ENCODE data around the gene NRP2. TPM values are rescaled to one million over a fixed set of nuclear protein-coding genes. Genes with fewer than 3 reads are reported as not detected.

NRP2 gene
- total and polyA plus RNA-seq, 4 donors, result 57.7 to 79.1 (median 62.4) TPM

DNA sequence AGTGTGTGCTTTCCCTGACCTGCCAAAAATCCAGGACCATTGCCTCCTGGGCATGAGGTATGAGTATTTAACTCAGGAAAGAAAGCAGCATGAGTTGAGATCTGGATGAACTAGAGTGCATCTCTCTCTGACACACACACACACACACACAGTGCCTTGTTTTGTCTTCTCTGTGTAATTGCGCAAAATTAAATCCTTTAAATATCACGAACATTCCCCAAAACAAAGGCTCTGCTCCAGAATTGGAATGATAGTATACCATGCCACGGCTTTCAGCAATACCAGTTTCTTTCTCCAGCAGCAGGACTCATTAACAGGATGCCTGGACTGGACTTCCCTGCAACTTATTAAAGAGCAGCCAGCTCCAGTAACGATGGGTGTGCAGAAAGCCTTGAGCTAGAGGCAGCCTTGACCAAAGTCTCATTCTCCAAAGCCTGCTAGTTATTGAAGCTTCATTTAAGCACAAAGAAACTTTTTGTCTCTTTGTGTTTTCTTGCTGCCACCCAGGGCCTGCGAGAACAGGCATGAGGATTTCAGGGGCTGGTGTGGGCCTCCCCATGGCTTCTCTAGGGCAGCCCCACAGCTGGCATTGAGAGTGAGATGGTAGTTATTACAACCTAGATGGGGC lies 101.7 kb downstream of the NRP2 start:
- Histone ChIP-seq H3K4me1 (ENCODE audit: control insufficient read depth, insufficient read depth, low read length) (peaks cover 21% of the 10 kb centered on the region), H3K27ac (ENCODE audit: low read depth, low read length) (peak overlapping the region; percentile 82), H3K9me3 (ENCODE audit: control insufficient read depth, insufficient read depth, low read length) (no peaks in the 10 kb centered on the region), H3K27me3 (ENCODE audit: control insufficient read depth, insufficient read depth, low read length) (no peaks in the 10 kb centered on the region), H3K4me3 (ENCODE audit: low read depth, low read length) (no peak overlapping the region), H3K36me3 (ENCODE audit: control insufficient read depth, insufficient read depth, low read length) (no peaks in the 10 kb centered on the region)
- peak in 1 of 6 donors; percentile 62 for DNase-seq (ENCODE audit: low read depth in 4 of 6, low spot score in 6 of 6)
- WGBS (ENCODE audit: insufficient coverage), result 44% methylated on average over 5 of the region's 5 CpGs

DNA sequence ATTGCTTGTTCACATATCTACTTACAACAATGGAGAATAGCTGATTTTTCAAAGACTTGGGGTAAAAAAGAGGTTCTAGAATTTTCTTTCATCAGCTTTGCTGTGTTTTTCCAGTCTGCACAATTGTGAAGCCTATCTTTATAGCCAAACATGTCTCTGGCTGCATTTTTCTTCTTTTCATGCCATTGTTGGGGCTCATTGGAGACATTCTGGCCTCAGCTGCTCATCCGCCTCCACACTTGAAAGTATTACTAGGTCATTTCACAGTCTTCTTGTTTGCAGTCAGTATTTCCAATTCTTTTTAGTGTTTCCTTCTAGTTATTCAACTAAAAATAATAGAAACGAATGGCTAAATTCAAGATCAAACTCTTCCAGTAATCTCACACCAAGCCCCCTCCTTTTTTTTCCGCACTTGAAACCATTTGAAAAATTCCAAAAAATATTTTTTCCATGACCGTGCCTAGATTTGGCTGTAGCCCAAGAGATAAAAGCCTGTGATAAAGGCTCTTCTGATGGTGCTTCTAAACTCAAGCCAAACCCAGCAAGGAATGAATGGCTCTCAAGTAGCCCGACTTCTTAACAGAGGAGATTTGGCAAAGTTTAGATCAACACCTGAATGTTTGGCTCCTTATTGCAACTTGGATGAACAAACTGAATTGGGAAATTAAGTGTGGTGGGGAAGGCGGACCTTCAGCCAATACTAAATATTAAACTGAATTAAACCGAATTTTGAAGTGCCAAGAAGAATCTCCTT lies 103.4 kb downstream of the NRP2 start:
- DNase-seq (ENCODE audit: low read depth in 4 of 6, low spot score in 6 of 6), result no peak
- WGBS (ENCODE audit: insufficient coverage), result 64% methylated on average over 3 of the region's 7 CpGs
- Histone ChIP-seq H3K4me1 (ENCODE audit: control insufficient read depth, insufficient read depth, low read length) (peaks cover 21% of the 10 kb centered on the region), H3K4me3 (ENCODE audit: low read depth, low read length) (no peak overlapping the region), H3K9me3 (ENCODE audit: control insufficient read depth, insufficient read depth, low read length) (no peaks in the 10 kb centered on the region), H3K27me3 (ENCODE audit: control insufficient read depth, insufficient read depth, low read length) (no peaks in the 10 kb centered on the region), H3K36me3 (ENCODE audit: control insufficient read depth, insufficient read depth, low read length) (no peaks in the 10 kb centered on the region), H3K27ac (ENCODE audit: low read depth, low read length) (peak overlapping the region; percentile 62)

DNA sequence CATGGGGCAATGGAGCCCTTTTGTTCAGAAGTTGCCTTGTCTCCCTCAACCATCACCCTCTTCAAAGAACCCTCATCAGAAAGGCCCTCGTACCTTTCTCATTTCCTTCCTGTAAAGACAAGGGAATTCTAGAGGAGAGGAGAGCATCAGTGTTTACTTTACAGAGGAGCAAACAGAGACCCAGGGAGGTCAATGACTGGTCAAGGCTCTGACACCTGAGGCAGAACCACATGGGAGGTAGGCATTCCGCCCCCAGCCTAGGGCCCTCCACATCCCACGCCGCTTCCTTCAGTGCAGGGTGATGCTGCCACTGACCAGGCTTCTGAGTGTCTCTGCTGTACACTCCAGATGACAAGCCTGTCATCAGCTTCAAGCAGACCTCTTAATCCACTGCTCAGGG lies 104.7 kb downstream of the NRP2 start:
- no peak for DNase-seq (ENCODE audit: low read depth in 4 of 6, low spot score in 6 of 6)
- Histone ChIP-seq H3K4me3 (ENCODE audit: low read depth, low read length) (no peak overlapping the region), H3K4me1 (ENCODE audit: control insufficient read depth, insufficient read depth, low read length) (peaks cover 21% of the 10 kb centered on the region), H3K27me3 (ENCODE audit: control insufficient read depth, insufficient read depth, low read length) (no peaks in the 10 kb centered on the region), H3K36me3 (ENCODE audit: control insufficient read depth, insufficient read depth, low read length) (no peaks in the 10 kb centered on the region), H3K9me3 (ENCODE audit: control insufficient read depth, insufficient read depth, low read length) (no peaks in the 10 kb centered on the region), H3K27ac (ENCODE audit: low read depth, low read length) (no peak overlapping the region)
- WGBS (ENCODE audit: insufficient coverage), result 98% methylated on average over 3 of the region's 4 CpGs

DNA sequence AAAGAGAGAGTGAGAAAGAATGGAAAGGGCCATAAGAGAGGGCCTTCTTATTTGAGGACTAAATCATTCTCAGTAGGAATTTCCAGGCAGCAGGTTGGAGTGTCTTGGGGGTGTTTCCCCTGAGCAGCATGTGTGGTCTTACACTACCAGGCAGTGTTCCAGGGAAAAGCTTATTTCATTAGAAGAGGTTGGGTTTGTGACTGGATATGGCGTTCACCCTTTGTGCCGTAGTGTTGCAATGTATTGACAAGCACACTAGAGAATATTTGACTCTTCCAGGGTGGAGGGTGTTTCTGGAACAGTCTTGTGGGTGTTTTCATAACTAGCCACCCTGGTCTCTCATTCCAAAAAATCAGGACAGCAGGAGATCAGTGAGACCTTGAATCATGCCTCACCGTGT lies 105.5 kb downstream of the NRP2 start:
- Histone ChIP-seq H3K27me3 (ENCODE audit: control insufficient read depth, insufficient read depth, low read length) (no peaks in the 10 kb centered on the region), H3K36me3 (ENCODE audit: control insufficient read depth, insufficient read depth, low read length) (no peaks in the 10 kb centered on the region), H3K4me1 (ENCODE audit: control insufficient read depth, insufficient read depth, low read length) (peaks cover 21% of the 10 kb centered on the region), H3K27ac (ENCODE audit: low read depth, low read length) (no peak overlapping the region), H3K4me3 (ENCODE audit: low read depth, low read length) (no peak overlapping the region), H3K9me3 (ENCODE audit: control insufficient read depth, insufficient read depth, low read length) (no peaks in the 10 kb centered on the region)
- 86% methylated on average over 1 of the region's 3 CpGs for WGBS (ENCODE audit: insufficient coverage)
- no peak for DNase-seq (ENCODE audit: low read depth in 4 of 6, low spot score in 6 of 6)

DNA sequence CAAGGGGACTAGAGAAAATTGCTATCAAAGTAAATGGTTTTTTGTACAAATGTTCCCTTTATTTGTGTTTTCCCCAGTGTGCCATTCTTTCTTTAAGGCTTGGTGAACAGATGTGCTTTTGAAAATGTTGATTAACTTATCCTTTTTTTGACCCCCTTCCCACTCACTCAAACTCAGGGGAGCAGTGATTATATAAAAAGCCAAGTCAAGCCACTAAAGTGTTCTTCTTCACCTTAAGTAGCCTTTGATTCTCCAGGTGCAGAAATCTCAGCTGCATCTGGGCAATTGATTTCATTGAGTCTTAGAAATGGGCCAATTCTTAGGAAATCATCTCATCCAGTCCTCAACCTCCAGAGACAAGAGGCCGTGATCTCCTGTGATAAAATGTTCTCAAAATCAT lies 107.6 kb downstream of the NRP2 start:
- Histone ChIP-seq H3K27ac (ENCODE audit: low read depth, low read length) (no peak overlapping the region), H3K4me1 (ENCODE audit: control insufficient read depth, insufficient read depth, low read length) (peaks cover 6% of the 10 kb centered on the region), H3K27me3 (ENCODE audit: control insufficient read depth, insufficient read depth, low read length) (no peaks in the 10 kb centered on the region), H3K9me3 (ENCODE audit: control insufficient read depth, insufficient read depth, low read length) (no peaks in the 10 kb centered on the region), H3K4me3 (ENCODE audit: low read depth, low read length) (no peak overlapping the region), H3K36me3 (ENCODE audit: control insufficient read depth, insufficient read depth, low read length) (peaks cover 5% of the 10 kb centered on the region)
- no peak for DNase-seq (ENCODE audit: low read depth in 4 of 6, low spot score in 6 of 6)
- WGBS (ENCODE audit: insufficient coverage), result no CpG with 5 or more reads among the region's 1 CpG

DNA sequence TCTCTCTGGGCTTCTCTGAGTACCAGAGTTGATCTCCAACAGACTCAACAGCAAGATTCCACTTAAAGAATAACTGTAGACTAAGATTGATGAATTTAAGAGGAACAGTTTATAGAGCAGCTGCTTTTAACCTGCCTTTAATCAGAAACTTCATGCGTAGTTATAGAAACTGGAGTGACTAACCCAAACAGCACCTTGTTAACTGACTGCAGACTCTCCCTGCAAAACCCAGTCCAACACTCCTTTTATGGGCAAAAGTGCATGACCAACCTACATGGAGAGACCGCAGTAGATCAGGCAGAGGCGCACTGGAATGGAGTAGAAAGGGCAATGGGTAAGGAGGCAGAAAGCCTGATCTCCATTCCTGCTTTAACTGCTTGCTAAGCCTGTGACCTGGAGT lies 110.6 kb downstream of the NRP2 start:
- no peaks in the 10 kb centered on the region for H3K9me3 ChIP-seq (ENCODE audit: control insufficient read depth, insufficient read depth, low read length)
- H3K27ac ChIP-seq (ENCODE audit: low read depth, low read length), result no peak overlapping the region
- no peak for DNase-seq (ENCODE audit: low read depth in 4 of 6, low spot score in 6 of 6)
- H3K4me1 ChIP-seq (ENCODE audit: control insufficient read depth, insufficient read depth, low read length), result no peaks in the 10 kb centered on the region
- H3K36me3 ChIP-seq (ENCODE audit: control insufficient read depth, insufficient read depth, low read length), result peaks cover 5% of the 10 kb centered on the region
- 80% methylated on average over 1 of the region's 3 CpGs for WGBS (ENCODE audit: insufficient coverage)
- H3K4me3 ChIP-seq (ENCODE audit: low read depth, low read length), result no peak overlapping the region
- H3K27me3 ChIP-seq (ENCODE audit: control insufficient read depth, insufficient read depth, low read length), result no peaks in the 10 kb centered on the region

DNA sequence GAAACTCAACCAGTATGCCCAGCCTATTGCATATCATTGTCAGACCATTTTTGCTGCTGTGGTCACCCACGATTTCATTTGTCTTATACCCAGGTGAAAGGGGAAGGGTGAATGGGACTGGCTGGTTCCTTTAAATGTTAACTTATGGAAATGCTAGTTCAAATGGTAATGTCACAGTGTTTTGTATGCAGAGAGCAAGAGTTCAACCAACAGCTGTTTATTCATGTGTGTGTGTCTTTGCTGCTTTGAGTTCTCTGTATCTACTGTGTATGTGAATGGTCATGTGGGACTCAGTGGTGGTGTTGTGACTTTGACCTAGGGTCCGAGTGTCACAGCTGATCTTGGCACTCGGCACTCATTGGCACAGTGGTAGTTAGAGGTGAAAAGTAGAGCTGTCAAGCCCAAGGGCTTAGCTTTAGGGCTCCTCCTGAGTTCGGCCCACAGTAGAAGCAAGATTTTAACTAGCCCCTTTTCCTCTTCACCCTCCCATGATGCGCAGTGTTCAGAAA lies 114.6 kb downstream of the NRP2 start:
- peaks cover 4% of the 10 kb centered on the region for H3K9me3 ChIP-seq (ENCODE audit: control insufficient read depth, insufficient read depth, low read length)
- 54% methylated on average over 2 of the region's 5 CpGs for WGBS (ENCODE audit: insufficient coverage)
- peaks cover 3% of the 10 kb centered on the region for H3K4me1 ChIP-seq (ENCODE audit: control insufficient read depth, insufficient read depth, low read length)
- no peak overlapping the region for H3K4me3 ChIP-seq (ENCODE audit: low read depth, low read length)
- H3K27me3 ChIP-seq (ENCODE audit: control insufficient read depth, insufficient read depth, low read length), result no peaks in the 10 kb centered on the region
- DNase-seq (ENCODE audit: low read depth in 4 of 6, low spot score in 6 of 6), result no peak
- H3K36me3 ChIP-seq (ENCODE audit: control insufficient read depth, insufficient read depth, low read length), result peaks cover 5% of the 10 kb centered on the region
- no peak overlapping the region for H3K27ac ChIP-seq (ENCODE audit: low read depth, low read length)

DNA sequence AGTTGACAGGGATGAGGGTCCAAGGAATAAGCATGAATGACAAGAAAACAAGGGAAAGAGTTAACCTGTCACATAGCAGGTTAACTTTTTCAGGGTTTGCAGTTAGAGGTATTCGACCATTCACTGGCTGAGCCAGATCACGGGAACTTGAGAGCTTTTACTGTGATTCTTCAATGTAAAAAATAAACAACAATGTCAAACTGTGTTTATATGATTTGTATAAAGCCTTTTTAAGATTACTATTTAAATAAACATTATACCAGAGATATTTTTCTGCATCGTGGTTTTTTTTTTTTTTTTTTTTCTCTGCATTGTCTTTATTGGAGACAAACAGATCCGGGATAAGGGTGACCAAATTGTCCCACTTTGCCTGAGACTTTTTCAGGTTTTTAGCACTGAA lies 115.6 kb downstream of the NRP2 start:
- Histone ChIP-seq H3K27me3 (ENCODE audit: control insufficient read depth, insufficient read depth, low read length) (no peaks in the 10 kb centered on the region), H3K36me3 (ENCODE audit: control insufficient read depth, insufficient read depth, low read length) (peaks cover 5% of the 10 kb centered on the region), H3K4me3 (ENCODE audit: low read depth, low read length) (no peak overlapping the region), H3K27ac (ENCODE audit: low read depth, low read length) (no peak overlapping the region), H3K9me3 (ENCODE audit: control insufficient read depth, insufficient read depth, low read length) (peaks cover 4% of the 10 kb centered on the region), H3K4me1 (ENCODE audit: control insufficient read depth, insufficient read depth, low read length) (peaks cover 7% of the 10 kb centered on the region)
- WGBS (ENCODE audit: insufficient coverage), result no CpG with 5 or more reads among the region's 4 CpGs
- DNase-seq (ENCODE audit: low read depth in 4 of 6, low spot score in 6 of 6), result no peak

DNA sequence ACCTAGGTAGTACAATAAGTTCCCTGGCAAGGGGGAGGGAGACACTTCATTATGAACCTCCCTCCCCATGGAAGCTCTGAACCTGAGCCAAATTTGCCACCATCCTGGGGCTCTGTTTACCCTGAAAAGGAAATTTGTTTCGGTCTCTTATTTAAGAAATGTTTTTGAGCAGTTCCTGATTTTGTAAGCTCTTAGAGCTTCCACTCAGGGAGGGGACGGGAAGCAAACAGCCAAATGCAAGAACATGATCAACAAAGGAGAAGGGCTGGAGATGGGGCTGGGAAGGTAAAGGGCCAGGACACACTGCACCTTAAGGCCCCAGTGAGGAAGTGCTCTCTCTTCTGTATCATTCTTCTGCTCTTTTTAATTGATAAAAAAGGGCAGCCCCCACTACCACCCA lies 117.9 kb downstream of the NRP2 start:
- H3K9me3 ChIP-seq (ENCODE audit: control insufficient read depth, insufficient read depth, low read length), result peaks cover 4% of the 10 kb centered on the region
- H3K27ac ChIP-seq (ENCODE audit: low read depth, low read length), result no peak overlapping the region
- WGBS (ENCODE audit: insufficient coverage), result 80% methylated on average over 2 of the region's 2 CpGs
- H3K4me1 ChIP-seq (ENCODE audit: control insufficient read depth, insufficient read depth, low read length), result peaks cover 8% of the 10 kb centered on the region
- H3K4me3 ChIP-seq (ENCODE audit: low read depth, low read length), result no peak overlapping the region
- DNase-seq (ENCODE audit: low read depth in 4 of 6, low spot score in 6 of 6), result no peak
- no peaks in the 10 kb centered on the region for H3K36me3 ChIP-seq (ENCODE audit: control insufficient read depth, insufficient read depth, low read length)
- H3K27me3 ChIP-seq (ENCODE audit: control insufficient read depth, insufficient read depth, low read length), result no peaks in the 10 kb centered on the region

DNA sequence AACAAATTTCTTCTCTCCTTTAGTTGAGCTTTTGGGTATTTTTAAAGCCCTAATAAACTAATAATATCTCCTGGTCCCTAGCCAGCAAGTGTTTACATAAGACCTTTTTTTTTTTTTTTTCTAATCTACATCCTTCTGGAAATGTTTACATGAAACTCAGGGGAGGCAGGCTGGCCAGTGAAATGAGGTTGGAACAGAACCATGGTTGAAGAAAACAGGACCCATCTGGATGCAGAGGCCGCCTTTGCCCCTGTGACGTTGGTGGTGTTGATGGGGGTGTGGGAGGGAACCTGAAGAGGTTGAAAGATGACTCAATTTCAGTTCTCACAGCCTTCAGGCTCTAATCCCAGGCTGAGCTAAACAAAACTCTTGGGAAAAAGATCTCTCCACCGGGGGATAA lies 118.5 kb downstream of the NRP2 start:
- WGBS (ENCODE audit: insufficient coverage), result no CpG with 5 or more reads among the region's 3 CpGs
- Histone ChIP-seq H3K27me3 (ENCODE audit: control insufficient read depth, insufficient read depth, low read length) (no peaks in the 10 kb centered on the region), H3K4me3 (ENCODE audit: low read depth, low read length) (no peak overlapping the region), H3K27ac (ENCODE audit: low read depth, low read length) (no peak overlapping the region), H3K9me3 (ENCODE audit: control insufficient read depth, insufficient read depth, low read length) (peaks cover 4% of the 10 kb centered on the region), H3K4me1 (ENCODE audit: control insufficient read depth, insufficient read depth, low read length) (peaks cover 13% of the 10 kb centered on the region), H3K36me3 (ENCODE audit: control insufficient read depth, insufficient read depth, low read length) (no peaks in the 10 kb centered on the region)
- DNase-seq (ENCODE audit: low read depth in 4 of 6, low spot score in 6 of 6), result no peak
